Vagina (tissue), 2 donors: Measurements from ENCODE around the gene IRF9.

ENCODE experiments used
- POLR2A ChIP-seq, 2 donors: fragments of 450-650 bp; IDR thresholded peaks; one replicate each; pipeline ENCODE4 v1.6.1; 2017; ENCODE audit warnings: antibody characterized with exemption in 2 of 2, mild to moderate bottlenecking in 2 of 2, moderate library complexity in 2 of 2
- POLR2AphosphoS5 ChIP-seq, 2 donors: sonication (generic); formaldehyde crosslinking; IDR thresholded peaks; one replicate each; pipeline ENCODE4 v1.9.0; 2017; ENCODE audit warnings: antibody characterized with exemption in 2 of 2, mild to moderate bottlenecking in 2 of 2, low read depth in 1 of 2; ENCODE audit not compliant: insufficient read depth in 1 of 2
- TF ChIP-seq, protein P1 (sequence below), 3 experiments: fragments of 450-650 bp in 2 of 3; fragments of 200-600 bp in 1 of 3; sonication (generic) in 1 of 3; IDR thresholded peaks; one replicate each; pipeline ENCODE4 v1.5.1; 2017 to 2019; ENCODE audit warnings: antibody characterized with exemption in 3 of 3, mild to moderate bottlenecking in 2 of 3, moderate library complexity in 2 of 3

DNA sequence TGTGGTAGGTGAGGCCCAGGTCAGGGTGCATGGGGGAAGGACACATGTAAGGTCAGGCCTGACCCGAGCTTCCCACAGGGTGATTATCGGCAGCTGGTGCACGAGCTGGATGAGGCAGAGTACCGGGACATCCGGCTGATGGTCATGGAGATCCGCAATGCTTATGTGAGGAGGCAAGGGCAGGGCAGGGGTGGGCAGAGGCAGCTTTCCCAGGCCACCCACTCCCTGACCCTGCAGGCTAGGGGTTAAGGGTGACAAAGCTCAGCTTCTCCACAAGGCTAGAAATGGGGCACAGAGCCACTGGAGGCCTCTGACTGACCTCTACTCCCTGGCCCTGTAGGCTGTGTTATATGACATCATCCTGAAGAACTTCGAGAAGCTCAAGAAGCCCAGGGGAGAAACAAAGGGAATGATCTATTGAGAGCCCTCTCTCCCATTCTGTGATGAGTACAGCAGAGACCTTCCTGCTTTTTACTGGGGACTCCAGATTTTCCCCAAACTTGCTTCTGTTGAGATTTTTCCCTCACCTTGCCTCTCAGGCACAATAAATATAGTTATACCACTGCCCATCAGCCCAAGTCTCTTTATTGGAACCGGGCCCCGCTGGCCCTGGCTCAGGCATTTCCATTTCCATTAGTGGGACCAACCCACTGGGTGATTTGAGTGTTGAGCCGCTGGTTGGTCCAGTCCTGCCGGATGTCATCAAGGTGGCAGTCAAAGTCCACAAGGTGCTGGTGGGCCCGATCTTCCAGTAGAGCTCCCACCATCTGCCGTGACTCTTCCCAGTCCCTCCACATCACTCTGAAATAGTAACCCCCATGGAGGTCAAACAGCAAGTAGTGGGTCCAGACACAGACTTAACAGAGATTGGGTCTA lies 22.4 kb upstream of the IRF9 start:
- TF ChIP-seq POLR2AphosphoS5 (IDR thresholded peaks at IDR 0.05; ENCODE audit: insufficient read depth in 1 of 2, low read depth in 1 of 2) (no peak), POLR2A (IDR thresholded peaks at IDR 0.05) (no peak)
- TF ChIP-seq, protein P1, sequence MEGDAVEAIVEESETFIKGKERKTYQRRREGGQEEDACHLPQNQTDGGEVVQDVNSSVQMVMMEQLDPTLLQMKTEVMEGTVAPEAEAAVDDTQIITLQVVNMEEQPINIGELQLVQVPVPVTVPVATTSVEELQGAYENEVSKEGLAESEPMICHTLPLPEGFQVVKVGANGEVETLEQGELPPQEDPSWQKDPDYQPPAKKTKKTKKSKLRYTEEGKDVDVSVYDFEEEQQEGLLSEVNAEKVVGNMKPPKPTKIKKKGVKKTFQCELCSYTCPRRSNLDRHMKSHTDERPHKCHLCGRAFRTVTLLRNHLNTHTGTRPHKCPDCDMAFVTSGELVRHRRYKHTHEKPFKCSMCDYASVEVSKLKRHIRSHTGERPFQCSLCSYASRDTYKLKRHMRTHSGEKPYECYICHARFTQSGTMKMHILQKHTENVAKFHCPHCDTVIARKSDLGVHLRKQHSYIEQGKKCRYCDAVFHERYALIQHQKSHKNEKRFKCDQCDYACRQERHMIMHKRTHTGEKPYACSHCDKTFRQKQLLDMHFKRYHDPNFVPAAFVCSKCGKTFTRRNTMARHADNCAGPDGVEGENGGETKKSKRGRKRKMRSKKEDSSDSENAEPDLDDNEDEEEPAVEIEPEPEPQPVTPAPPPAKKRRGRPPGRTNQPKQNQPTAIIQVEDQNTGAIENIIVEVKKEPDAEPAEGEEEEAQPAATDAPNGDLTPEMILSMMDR (IDR thresholded peaks at IDR 0.05) = no peak
